ENCODE data around the gene NUDT1. TPM values are rescaled to one million over a fixed set of nuclear protein-coding genes. Genes with fewer than 3 reads are reported as not detected.

The NUDT1 gene
- total RNA-seq, 1 experiment from 2014 or later, result 117 TPM

DNA sequence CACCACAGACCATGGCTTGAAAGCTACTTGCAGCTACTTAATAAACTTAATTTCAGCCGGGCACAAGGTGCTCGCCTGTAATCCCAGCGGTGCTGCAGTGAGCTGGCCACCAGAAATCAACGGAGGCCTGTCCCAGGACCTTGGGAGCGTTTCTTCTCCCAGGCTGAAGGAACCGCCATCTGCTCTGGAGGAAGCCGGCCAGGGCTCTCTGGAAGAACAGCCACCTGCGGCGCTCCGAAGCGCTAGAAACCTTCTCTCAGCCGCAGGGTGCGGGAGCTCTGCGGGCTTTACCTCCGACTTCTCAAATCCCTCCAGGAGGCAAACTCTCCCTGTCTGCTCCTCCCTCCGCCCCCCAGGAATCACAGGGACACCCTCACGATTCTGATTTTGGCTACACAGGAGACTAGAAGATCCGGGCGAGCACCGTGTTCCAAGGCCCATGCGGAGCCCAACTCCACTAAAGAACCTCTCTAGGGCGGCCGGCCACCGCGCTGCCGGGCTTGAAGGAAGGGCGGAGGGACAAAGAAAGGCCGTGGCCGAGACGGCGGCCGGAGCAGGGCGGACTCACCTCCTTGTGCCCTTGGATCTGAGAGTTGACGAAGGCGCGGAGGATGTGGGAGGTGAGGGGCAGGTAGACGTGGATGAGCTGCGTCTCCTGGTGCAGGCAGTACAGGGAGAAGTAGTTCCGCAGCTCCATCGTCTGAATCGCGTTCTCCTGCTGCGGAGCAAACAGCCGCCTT lies 14.4 kb downstream of the NUDT1 start:
- POLR2A ChIA-PET (ENCODE audit: low non-redundant PET), result no interaction called here
- Histone ChIP-seq H3K9me3 (ENCODE audit: low read depth, low read length, poor library complexity, severe bottlenecking) (no peaks in the 10 kb centered on the region), H3K4me3 (ENCODE audit: low read depth, low read length, poor library complexity, severe bottlenecking) (no peak overlapping the region), H3K27me3 (replicated peaks; ENCODE audit: insufficient read depth, low read depth, low read length, poor library complexity) (no peaks in the 10 kb centered on the region), H3K27ac (ENCODE audit: low read depth, low read length, poor library complexity, severe bottlenecking) (no peak overlapping the region), H3K4me1 (ENCODE audit: insufficient read depth, low read length, poor library complexity, severe bottlenecking) (no peaks in the 10 kb centered on the region), H3K36me3 (ENCODE audit: insufficient read depth, low read length, poor library complexity, severe bottlenecking) (no peaks in the 10 kb centered on the region)
- DNase-seq (ENCODE audit: low spot score), result no peak
- CTCF ChIA-PET, result no interaction called here
- BruUV-seq (replicated peaks), result no TSS peak
- intact Hi-C loops (cut with micrococcal nuclease; ENCODE audit: unreplicated experiment), result no loop called here
- TF ChIP-seq, protein P1, sequence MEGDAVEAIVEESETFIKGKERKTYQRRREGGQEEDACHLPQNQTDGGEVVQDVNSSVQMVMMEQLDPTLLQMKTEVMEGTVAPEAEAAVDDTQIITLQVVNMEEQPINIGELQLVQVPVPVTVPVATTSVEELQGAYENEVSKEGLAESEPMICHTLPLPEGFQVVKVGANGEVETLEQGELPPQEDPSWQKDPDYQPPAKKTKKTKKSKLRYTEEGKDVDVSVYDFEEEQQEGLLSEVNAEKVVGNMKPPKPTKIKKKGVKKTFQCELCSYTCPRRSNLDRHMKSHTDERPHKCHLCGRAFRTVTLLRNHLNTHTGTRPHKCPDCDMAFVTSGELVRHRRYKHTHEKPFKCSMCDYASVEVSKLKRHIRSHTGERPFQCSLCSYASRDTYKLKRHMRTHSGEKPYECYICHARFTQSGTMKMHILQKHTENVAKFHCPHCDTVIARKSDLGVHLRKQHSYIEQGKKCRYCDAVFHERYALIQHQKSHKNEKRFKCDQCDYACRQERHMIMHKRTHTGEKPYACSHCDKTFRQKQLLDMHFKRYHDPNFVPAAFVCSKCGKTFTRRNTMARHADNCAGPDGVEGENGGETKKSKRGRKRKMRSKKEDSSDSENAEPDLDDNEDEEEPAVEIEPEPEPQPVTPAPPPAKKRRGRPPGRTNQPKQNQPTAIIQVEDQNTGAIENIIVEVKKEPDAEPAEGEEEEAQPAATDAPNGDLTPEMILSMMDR (conservative IDR thresholded peaks at IDR 0.05; ENCODE audit: low read depth, low read length), result no peak
- no peak for TF ChIP-seq EZH2 (IDR thresholded peaks at IDR 0.05; ENCODE audit: borderline replicate concordance, low read depth, low read length, poor library complexity, severe bottlenecking)

DNA sequence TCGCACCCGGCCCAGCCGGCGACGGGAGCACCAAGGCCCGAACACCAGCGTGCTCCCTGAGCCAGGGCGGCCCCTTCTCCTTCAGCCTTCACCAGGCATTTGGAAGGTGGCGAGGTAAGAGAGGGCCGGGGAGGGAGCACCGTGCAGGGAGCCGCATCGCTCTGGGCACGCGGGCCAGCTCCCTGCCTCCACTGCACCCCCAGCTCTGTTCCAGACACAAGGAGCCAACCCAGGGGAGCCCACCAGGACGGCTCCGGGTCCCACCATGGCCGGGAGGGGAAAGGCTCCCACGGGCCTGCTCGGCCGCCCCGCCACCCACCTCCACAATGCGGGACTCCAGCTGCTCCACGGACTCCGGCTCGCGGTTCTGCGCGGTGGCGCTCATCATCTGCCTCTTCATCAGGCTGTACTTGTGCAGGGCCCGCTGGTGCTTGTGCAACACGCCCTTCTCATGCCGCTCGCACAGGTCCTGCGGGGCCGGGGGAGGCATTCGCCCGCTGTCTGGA lies 15.1 kb downstream of the NUDT1 start:
- intact Hi-C loops (cut with micrococcal nuclease; ENCODE audit: unreplicated experiment), result no loop called here
- ChIA-PET POLR2A (ENCODE audit: low non-redundant PET) (no interaction called here), CTCF (no interaction called here)
- BruUV-seq (replicated peaks), result no TSS peak
- Histone ChIP-seq H3K4me1 (ENCODE audit: insufficient read depth, low read length, poor library complexity, severe bottlenecking) (no peaks in the 10 kb centered on the region), H3K27ac (ENCODE audit: low read depth, low read length, poor library complexity, severe bottlenecking) (no peak overlapping the region), H3K36me3 (ENCODE audit: insufficient read depth, low read length, poor library complexity, severe bottlenecking) (no peaks in the 10 kb centered on the region), H3K4me3 (ENCODE audit: low read depth, low read length, poor library complexity, severe bottlenecking) (no peak overlapping the region), H3K9me3 (ENCODE audit: low read depth, low read length, poor library complexity, severe bottlenecking) (no peaks in the 10 kb centered on the region), H3K27me3 (replicated peaks; ENCODE audit: insufficient read depth, low read depth, low read length, poor library complexity) (no peaks in the 10 kb centered on the region)
- no peak for DNase-seq (ENCODE audit: low spot score)
- no peak for TF ChIP-seq EZH2 (IDR thresholded peaks at IDR 0.05; ENCODE audit: borderline replicate concordance, low read depth, low read length, poor library complexity, severe bottlenecking)
- TF ChIP-seq, protein P1 (conservative IDR thresholded peaks at IDR 0.05; ENCODE audit: low read depth, low read length), result no peak

DNA sequence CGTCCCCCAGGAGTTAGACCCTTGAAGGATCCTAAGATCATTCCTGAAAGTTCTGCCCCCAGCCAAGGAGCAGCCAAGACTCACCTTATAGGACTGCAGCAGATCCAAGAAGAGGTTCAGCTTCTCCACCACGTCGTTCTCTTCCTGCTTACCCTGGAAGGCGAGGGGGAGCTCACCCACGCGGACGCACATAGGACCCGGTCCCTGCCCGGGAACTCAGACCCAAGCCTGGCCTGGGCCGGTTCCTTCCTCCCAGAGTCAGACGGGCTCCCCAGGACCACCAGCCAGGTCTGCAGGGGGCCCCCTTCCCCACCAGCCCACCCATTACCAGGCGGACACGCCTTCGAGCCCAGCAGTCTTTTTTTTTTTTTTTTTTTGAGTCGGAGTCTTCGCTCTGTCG lies 15.6 kb downstream of the NUDT1 start:
- Histone ChIP-seq H3K4me1 (ENCODE audit: insufficient read depth, low read length, poor library complexity, severe bottlenecking) (no peaks in the 10 kb centered on the region), H3K9me3 (ENCODE audit: low read depth, low read length, poor library complexity, severe bottlenecking) (no peaks in the 10 kb centered on the region), H3K36me3 (ENCODE audit: insufficient read depth, low read length, poor library complexity, severe bottlenecking) (no peaks in the 10 kb centered on the region), H3K27ac (ENCODE audit: low read depth, low read length, poor library complexity, severe bottlenecking) (no peak overlapping the region), H3K27me3 (replicated peaks; ENCODE audit: insufficient read depth, low read depth, low read length, poor library complexity) (no peaks in the 10 kb centered on the region), H3K4me3 (ENCODE audit: low read depth, low read length, poor library complexity, severe bottlenecking) (no peak overlapping the region)
- DNase-seq (ENCODE audit: low spot score), result no peak
- intact Hi-C loops (cut with micrococcal nuclease; ENCODE audit: unreplicated experiment), result no loop called here
- ChIA-PET CTCF (no interaction called here), POLR2A (ENCODE audit: low non-redundant PET) (no interaction called here)
- BruUV-seq (replicated peaks), result no TSS peak
- TF ChIP-seq, protein P1 (conservative IDR thresholded peaks at IDR 0.05; ENCODE audit: low read depth, low read length), result no peak
- no peak for TF ChIP-seq EZH2 (IDR thresholded peaks at IDR 0.05; ENCODE audit: borderline replicate concordance, low read depth, low read length, poor library complexity, severe bottlenecking)

Measured in A673 (cell line).